ENCODE measurements around the gene ACTBL2.

The ACTBL2 gene

DNA sequence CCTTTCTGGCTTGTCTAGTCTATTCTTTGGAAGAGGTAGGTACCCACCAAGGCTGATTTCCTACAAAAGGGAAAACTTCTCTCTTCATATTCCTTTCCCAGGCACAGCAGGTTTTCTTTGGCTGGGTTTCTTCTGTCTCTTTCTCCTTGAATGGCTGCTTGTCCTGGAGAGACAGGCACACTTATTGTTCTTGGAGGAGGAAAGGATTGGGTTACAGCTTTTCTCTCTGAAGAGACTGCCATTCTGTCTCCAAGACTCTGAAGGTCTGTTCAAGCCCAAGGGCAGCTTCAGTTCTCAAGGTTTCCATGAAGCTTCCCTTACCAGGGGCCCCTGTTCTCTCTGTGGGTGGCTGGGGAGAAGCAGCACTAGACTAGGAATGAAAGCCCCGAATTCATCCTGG is 33.9 kb downstream of the ACTBL2 start:
- DNase-seq (ENCODE audit: low read depth), result no peak

GRCh38 chr5:57448287-57448686 is 34.3 kb downstream of the ACTBL2 start:
- DNase-seq (ENCODE audit: low read depth), result no peak

- DNase-seq (ENCODE audit: low read depth), result no peak
Measured at GRCh38 chr5:57447658-57448057, 35.0 kb downstream of the ACTBL2 start.

DNA sequence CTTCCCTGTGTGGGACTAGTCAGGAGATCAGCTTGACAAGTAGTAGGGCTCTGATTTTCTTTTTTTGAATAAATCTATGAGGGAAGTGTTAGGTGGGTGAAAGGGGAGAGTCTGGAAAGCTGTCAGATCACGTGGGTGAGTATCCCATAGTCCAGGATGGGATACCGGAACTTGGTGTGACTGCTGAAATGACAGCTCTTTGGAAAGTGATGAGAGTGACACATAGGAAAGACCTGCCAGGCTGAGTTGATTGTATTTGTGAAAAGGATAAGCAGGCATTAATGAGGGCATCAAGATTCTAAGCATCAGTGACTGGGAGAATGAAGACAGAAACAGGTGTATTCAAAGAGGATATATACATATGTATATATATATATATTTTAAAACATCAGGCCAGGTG is 35.6 kb downstream of the ACTBL2 start:
- no peak for DNase-seq (ENCODE audit: low read depth)

DNA sequence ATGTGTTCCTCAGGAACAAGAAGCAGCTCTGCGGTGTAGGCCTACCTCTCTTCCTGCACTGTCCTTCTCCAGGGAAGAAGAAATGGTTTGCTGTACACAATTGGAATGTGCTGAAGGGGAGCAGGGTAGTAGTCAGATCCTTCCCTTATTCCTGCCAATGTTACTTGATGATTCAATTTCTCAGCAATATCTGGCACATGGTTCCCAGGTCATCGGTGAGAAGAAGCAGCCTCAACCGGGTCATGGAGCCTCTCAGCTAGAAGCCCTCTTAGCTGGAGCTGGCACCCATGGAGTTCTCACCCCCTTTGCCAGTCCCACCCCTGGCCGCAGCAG is 36.9 kb downstream of the ACTBL2 start:
- DNase-seq (ENCODE audit: low read depth), result no peak

DNA sequence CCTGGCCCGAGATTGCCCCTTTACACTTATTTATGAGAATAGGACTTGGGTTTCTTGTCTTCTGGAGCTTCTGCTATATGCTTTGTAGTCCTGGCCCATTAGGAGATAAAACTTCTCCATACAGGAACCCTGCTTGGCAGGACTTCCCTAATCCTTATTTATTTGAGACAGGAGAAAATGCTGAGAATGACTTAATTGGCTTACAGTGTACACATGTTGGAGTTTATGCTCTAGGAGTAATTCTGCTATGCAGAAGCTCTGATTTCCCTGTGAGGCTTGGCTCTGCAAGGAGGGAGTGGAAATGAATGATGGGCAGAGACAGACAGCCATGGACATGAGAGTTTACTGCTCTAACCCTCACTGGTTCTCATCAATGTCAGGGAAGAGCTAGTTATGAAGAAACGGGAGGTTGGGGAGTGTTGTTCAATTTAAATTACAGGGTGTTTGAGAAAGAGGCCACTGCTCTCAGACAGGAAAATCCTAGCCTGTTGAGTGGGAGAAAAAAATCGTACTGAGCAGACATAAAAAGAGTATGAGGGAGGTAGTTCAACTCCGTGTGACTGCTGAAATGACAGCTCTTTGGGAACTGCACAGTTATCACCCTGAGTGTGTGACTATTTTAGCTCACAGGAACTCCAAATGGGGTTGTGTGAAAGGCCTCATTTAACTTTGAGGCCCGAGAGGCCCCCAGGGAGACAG is 37.5 kb downstream of the ACTBL2 start:
- DNase-seq (ENCODE audit: low read depth), result no peak

GRCh38 chr5:57442080-57442839 is 40.4 kb downstream of the ACTBL2 start:
- no peak for DNase-seq (ENCODE audit: low read depth)

DNA sequence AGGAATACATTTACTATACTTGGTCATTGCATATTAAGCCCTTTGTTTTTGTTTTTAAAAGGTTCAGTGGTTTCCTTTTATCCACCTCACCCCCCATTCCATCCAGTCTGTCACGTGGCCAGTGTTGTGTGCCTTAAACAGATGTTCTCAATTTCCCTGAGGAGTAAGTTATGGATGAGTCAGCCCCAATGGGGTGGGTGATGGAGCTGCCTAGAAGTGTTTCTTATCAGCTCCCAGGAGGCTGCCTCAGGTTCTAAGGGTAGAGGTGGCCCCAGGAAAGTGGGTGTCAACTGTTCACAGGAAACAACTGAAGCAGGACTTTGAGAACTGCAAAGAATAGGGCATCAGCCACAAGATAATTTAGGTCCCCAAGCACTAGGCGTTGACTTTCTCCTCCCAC is 41.1 kb downstream of the ACTBL2 start:
- no peak for DNase-seq (ENCODE audit: low read depth)

DNA sequence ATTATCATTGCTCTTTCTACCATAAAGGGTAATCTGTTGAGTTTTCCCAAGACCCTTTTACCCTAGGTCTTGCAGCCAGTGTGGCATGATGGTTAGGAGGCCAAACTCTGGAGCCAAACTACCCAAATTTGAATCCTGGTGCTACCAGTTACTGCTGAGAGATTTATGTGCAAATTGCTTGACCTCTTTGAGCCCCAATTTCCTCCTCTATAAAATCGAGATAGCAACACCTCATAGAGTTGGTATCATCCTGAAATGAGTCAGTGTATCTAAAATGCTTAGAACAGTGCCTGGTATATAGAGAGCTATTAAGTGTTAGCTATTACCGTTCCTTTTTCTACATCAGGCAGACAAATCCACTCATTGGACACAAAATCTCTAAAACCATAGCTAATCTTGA is 43.0 kb downstream of the ACTBL2 start:
- DNase-seq (ENCODE audit: low read depth), result no peak

DNA sequence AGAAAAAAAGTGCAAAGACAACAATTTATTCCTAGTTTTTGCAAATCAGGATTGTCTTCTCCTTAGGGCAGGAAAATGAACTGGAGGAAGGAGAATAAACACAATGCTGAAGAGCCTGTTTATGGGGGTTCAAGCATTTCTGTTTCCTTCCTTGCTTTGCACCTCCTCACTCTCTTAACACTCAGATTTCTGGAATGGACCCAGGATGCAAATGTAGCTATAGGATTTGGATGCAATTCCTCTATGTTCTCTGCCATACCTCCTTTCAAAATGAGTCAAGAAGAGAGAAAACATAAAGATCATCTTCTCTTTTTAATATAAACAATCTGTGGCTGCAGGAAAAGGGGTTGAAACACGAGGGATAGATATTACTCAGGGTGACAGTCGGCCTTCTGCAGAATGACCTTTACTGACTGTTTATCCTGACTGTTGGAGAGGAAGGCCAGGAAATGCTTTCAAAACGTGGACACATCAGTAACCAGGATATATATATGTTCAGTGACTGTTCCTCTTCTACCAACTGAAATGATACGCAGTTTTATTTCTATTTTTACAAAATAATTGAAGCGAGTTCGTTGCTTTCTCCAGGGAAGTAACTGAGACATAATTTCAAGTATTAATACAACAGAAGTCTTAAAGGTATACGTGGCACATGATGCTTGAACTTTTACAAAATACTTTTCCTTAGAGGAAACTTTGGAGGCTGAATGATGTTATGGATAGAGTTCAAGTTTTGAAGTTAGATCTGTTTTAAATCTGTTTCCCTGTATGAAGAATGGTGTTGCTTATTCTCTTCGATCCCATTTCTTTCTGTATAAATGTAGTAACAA is 44.4 kb downstream of the ACTBL2 start:
- no peak for DNase-seq (ENCODE audit: low read depth)

DNA sequence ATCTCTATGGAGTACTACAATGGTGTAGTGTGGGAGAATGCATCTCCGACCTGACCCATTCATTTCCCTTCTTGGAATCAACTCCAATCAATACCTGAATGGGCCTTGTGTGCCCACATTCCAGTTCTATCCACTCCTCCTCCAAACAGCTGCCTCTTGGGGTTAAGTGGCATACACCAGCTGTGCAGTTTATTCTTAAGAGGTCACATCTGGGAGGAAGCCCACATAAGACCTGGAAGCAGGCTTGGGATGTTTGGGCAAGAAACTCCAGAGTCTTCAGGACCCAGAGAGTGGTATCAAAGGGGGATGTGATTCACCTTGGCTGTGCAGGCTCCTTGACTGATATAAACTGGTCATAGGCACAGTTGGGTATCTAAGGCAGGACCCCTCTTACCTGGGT is 46.0 kb downstream of the ACTBL2 start:
- DNase-seq (ENCODE audit: low read depth), result no peak

DNA sequence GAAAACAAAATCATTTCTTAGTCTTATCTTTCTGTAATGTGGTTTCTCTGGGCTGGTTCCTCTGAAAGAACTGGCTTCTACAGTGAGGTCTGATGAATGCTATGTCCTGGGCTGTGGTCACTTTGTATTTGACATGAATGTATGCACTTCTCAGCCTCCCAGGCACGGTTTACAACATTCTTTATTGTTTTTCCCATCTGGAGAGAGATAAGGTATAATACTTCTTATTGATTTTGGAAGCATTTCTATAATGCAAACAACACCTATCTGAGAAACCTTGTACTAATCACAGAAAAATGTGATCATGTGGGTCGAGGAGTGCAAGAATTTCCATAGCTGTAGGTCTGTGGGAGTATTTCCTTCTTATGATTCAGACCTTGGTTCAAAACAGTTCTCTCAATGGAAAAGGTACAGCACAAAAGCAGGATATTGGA is 46.9 kb downstream of the ACTBL2 start:
- no peak for DNase-seq (ENCODE audit: low read depth)

DNA sequence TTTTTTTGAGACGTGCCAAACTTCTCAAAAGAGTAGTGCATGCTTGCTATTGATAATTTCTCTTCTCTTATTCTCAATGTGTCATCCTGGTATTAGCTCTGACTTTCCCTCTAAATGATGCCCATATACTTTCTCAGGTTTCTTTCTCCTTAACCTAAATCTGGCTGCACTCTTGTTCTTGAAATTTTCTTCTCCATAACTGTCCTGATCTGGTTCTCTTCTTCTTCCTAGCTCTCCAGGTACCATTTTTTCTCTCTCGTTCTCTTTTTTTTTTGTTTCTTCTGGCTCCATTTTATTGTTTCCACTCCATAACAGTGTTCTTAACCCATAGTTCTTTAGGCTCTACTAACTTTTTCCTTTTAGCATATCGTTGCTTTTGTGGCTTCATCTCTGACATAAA is 47.9 kb downstream of the ACTBL2 start:
- no peak for DNase-seq (ENCODE audit: low read depth)

GRCh38 chr5:57434227-57434640 is 48.4 kb downstream of the ACTBL2 start:
- no peak for DNase-seq (ENCODE audit: low read depth)

- DNase-seq (ENCODE audit: low read depth), result no peak
Measured at GRCh38 chr5:57432876-57433275, 49.7 kb downstream of the ACTBL2 start.

DNA sequence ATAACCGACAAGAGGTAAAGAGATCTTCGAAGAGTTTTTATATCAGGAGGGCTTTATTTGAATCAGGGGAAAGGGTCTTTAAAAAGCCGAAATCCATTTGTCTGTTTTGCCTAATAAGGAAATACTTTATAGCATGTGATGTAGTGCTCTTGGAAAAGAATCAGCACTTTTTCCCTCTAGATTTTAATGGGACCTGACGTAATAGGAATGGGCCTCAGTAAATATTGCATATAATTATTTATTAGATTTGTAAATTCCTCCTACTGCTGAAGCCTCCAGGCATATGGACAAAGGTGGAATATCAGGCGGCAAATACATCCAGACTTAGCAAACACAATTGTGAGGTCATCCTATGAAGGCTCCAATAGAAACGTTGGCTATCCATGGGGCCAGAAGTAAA is 50.9 kb downstream of the ACTBL2 start:
- no peak for DNase-seq (ENCODE audit: low read depth)

Data from stimulated activated CD8-positive, alpha-beta memory T cell treated with anti-CD3 and anti-CD28 coated beads, Interleukin-15, amount 100 ng/mL, for 24 hours (primary cell).